ENCODE results near the gene G6PC2. TPM values are rescaled to one million over a fixed set of nuclear protein-coding genes. Genes with fewer than 3 reads are reported as not detected.

Gene G6PC2
- total RNA-seq, 1 donor from 2014 or later: not detected

GRCh38 chr2:168935810-168936581, 34.9 kb downstream of the G6PC2 start:
- ATAC-seq (ENCODE audit: poor library complexity) (no peak), DNase-seq (no peak)
- intact Hi-C loops (cut with DNase I): no loop called here

- intact Hi-C loops (cut with DNase I): no loop called here
- DNase-seq (no peak), ATAC-seq (ENCODE audit: poor library complexity) (no peak)
Observed at GRCh38 chr2:168939061-168939460, 38.0 kb downstream of the G6PC2 start.

- intact Hi-C loops (cut with DNase I): no loop called here
- ATAC-seq (ENCODE audit: poor library complexity) (no peak), DNase-seq (no peak)
Observed at GRCh38 chr2:168939918-168940317, 38.8 kb downstream of the G6PC2 start.

DNA sequence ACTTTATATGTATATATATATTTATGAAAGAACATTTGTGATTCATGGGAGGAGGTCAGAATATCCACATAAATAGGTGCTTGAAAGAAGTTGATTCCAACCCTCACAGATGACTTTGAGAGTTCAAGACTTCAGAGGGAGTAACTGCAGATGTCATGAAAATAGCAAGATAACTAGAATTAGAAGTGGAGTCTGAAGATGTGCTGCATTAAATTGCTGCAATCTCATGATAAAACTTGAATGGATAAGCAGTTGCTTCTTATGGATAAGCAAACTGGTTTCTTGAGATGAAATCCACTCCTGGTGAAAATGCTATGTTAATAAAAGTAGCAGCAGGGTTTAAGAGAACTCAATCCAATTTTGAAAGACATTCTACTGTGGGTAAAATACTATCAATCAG, 40.2 kb downstream of the G6PC2 start:
- no peak for DNase-seq
- intact Hi-C loops (cut with DNase I): no loop called here
- no peak for ATAC-seq (ENCODE audit: poor library complexity)

DNA sequence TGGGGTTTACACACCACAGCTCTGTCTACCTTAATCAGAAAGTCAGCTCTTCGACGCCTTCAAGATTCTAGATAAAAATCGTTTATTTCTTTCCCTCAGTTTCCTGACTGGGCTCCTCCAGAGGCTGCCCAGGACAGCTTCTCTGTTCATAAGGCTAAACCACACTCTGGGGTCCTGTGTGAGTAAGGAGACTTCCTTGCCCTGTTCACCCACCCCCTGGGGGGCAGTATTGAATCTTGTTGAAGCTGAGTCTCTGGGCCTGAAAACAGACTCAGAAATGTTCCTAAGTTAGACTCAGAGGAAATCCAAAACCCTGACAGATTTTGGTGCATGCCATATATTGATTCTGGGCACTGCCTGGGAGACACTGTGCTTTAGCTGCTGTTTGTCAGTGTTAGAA, 43.0 kb downstream of the G6PC2 start:
- ATAC-seq (ENCODE audit: poor library complexity) (no peak), DNase-seq (no peak)
- intact Hi-C loops (cut with DNase I): no loop called here

DNA sequence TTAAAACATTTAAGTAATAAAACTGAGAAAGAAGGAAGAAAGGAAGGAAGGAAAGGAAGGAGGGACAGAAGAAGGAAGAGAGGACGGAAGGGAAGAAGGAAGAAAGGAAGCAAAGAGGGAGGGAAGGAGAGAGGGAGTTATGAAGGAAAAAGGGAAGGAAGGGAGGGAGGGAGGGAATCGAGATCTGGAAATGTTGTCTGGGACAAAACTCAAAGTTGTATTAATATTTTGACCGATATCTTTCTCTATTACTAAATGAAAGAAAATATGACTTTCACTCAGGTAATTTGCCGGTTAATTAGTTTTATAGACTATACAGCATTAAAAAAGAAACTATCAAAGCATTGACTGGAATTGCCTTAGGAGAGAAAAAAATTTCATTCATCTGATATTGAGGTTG, 44.4 kb downstream of the G6PC2 start:
- intact Hi-C loops (cut with DNase I): no loop called here
- DNase-seq (no peak), ATAC-seq (ENCODE audit: poor library complexity) (no peak)

GRCh38 chr2:168948621-168949212, 47.6 kb downstream of the G6PC2 start:
- no peak for ATAC-seq (ENCODE audit: poor library complexity)
- intact Hi-C loops (cut with DNase I): no loop called here
- no peak for DNase-seq

DNA sequence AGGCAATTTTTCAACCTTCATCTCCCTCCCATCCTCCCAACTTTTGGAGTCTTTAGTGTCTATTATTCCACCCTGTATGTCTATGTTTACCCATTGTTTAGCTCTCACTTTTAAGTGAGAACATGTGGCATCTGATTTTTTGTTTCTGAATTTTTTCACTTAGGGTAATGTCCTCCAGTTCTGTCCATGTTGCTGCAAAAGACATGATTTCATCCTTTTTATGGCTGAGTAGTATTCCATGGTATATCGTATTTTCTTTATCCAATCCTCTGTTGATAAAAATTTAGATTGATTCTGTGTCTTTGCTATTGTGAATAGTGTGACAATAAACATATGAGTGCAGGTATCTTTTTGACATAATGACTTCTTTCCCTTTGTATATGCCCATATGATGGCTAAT, 48.2 kb downstream of the G6PC2 start:
- ATAC-seq (ENCODE audit: poor library complexity): no peak

DNA sequence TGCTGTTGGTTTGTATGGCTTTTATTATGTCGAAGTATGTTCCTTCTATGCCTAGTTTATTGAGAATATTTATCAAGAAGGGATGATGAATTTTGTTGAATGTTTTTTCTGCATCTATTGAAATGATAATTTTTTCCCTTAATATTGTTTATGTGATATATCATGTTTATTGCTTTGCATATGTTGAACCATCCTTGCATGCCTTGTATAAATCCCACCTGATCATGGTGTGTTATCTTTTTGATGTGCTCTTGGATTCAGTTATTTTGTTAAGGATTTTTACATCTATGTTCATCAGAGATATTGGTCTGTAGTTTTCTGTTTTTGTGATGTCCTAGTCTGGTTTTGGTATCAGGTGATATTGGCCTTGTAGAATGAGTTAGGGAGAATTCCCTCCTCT, 50.8 kb downstream of the G6PC2 start:
- intact Hi-C loops (cut with DNase I): no loop called here
- DNase-seq: no peak
- no peak for ATAC-seq (ENCODE audit: poor library complexity)

More for the DNA sequence above, 48.2 kb downstream of the G6PC2 start:
- DNase-seq: no peak
- intact Hi-C loops (cut with DNase I): no loop called here

GRCh38 chr2:168952424-168952823, 51.3 kb downstream of the G6PC2 start:
- no peak for ATAC-seq (ENCODE audit: poor library complexity)
- no peak for DNase-seq
- intact Hi-C loops (cut with DNase I): no loop called here

DNA sequence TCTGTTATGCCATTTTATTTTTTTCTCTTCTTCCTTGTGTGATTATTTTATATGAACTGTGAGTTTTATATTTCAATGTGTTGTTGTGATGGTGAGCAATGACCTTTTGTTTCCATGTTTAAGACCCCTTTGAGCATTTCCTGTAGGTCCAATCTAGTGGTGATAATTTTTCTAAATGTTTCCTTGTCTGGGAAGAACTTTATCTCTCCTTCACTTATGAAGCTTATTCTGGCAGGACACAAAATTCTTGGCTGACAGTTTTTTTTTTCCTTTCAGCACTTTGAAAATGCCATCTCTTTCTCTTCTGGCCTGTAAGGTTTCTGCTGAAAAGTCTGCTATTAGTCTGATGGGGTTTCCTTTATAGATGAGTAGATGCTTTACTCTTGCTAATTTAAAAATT, 53.2 kb downstream of the G6PC2 start:
- intact Hi-C loops (cut with DNase I): no loop called here
- DNase-seq (no peak), ATAC-seq (ENCODE audit: poor library complexity) (no peak)

- intact Hi-C loops (cut with DNase I): no loop called here
- ATAC-seq (ENCODE audit: poor library complexity): no peak
- no peak for DNase-seq
Observed at GRCh38 chr2:168955321-168955720, 54.2 kb downstream of the G6PC2 start.

DNA sequence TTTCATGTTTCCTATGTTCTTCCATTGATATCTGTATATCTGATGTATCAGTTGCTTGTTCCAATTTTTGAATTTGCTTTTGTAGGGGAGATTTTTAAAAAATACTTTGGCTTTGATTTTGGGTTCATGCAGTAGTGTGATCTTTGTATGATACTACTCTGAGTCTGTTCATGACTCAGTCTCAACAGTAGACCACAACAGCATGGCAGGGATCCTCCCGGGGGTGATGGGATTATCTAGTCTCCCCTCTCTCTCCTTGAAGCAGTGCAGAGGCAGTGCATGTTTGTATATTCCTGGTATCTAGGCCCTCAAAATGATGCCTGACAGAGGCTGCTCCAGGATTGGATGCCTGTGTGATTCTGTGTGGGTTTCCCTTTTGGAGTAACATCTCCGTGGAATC, 55.3 kb downstream of the G6PC2 start:
- ATAC-seq (ENCODE audit: poor library complexity): no peak
- intact Hi-C loops (cut with DNase I): no loop called here
- DNase-seq: no peak

Other genes starting within 250 kb of the G6PC2 start
- gene NOSTRIN, start 98.7 kb upstream of the G6PC2 start, total RNA-seq: 14.0 TPM
- 0.38 TPM for gene SPC25, start 10.9 kb upstream of the G6PC2 start, total RNA-seq
- 0.13 TPM for gene ABCB11, start 130.0 kb downstream of the G6PC2 start, total RNA-seq
- 1.3 TPM for gene DHRS9, start 168.3 kb downstream of the G6PC2 start, total RNA-seq